ENCODE measurements around the gene TXNL4B. TPM values are rescaled to one million over a fixed set of nuclear protein-coding genes. Genes with fewer than 3 reads are reported as not detected.

TXNL4B gene
- total RNA-seq (10 to 100 TPM; 10.9 to 24.2 (median 19.4) TPM), total RNA-seq (11.3 to 49.8 (median 21.0) reads per million in 29 experiments)
- total RNA-seq (2013) = 20.0 TPM

- peak within 1 kb of the TSS; percentile 97 to 99 for H3K27ac Mint-ChIP-seq
- peaks cover 37% of the 10 kb centered on the region for H3K36me3 Mint-ChIP-seq
- ATAC-seq (replicated peaks in 1 of 4) (peak; percentile 95 to 97 (median 96)), DNase-seq (peak; percentile 76 to 96 (median 91))
- Histone ChIP-seq H3K27ac (ENCODE audit: low read length) (peak within 1 kb of the TSS; percentile 84), H3K36me3 (ENCODE audit: control insufficient read depth in 2 of 2, extremely low read depth in 1 of 2, insufficient read depth in 1 of 2, low read length in 1 of 2) (peaks cover 0 to 44% of the 10 kb centered on the region in 2 donors), H3K4me3 (ENCODE audit: control insufficient read depth in 1 of 2, extremely low read depth in 1 of 2, low read length in 1 of 2) (peak within 1 kb of the TSS; percentile 92 to 95), H3K27me3 (replicated peaks in 1 of 2; ENCODE audit: control insufficient read depth in 2 of 2, extremely low read depth in 1 of 2, insufficient read depth in 2 of 2, low read length in 1 of 2) (no peaks in the 10 kb centered on the region), H3K4me1 (ENCODE audit: control insufficient read depth in 1 of 2, extremely low read depth in 1 of 2, insufficient read depth in 2 of 2, low read length in 2 of 2) (peaks cover 25 to 26% of the 10 kb centered on the region in 2 experiments), H3K9me3 (no peaks in the 10 kb centered on the region)
- H3K4me3 Mint-ChIP-seq = peak within 1 kb of the TSS; percentile 97 to 98 (median 98)
- no peaks in the 10 kb centered on the region for H3K27me3 Mint-ChIP-seq
- WGBS (ENCODE audit: insufficient coverage) = 0% methylated on average over 36 of the region's 43 CpGs
- peaks cover 62 to 66% (median 63%) of the 10 kb centered on the region in 3 donors for H3K4me1 Mint-ChIP-seq
- CTCF ChIA-PET = interaction anchor here (0.5 to 0.8 kb wide), 3 partner anchors 87 to 571 kb away, joined by 3 to 4 read pairs (median 3); no protein-coding TSS in a partner anchor
- POLR2A ChIA-PET = interaction anchor here in 1 of 2 donors (0.9 kb wide), 1 partner anchor 610 kb away, joined by 4 read pairs; no protein-coding TSS in a partner anchor
- no peaks in the 10 kb centered on the region for H3K9me3 Mint-ChIP-seq
These were observed at the start of gene TXNL4B, which contains the start of gene DHX38 for GRCh38 chr16:72093448-72094265. Gene TXNL4B (minus strand): TSS chr16:72093620. CDS start chr16:72090749, 2,871 bp downstream. Gene DHX38 (plus strand): TSS chr16:72093847. CDS start chr16:72096158, 2,311 bp downstream.

GRCh38 chr16:72142476-72142875, 49.1 kb upstream of the TXNL4B start:
- POLR2A ChIA-PET = no interaction called here
- Mint-ChIP-seq H3K9me3 (peaks cover 0 to 4% (median 0%) of the 10 kb centered on the region in 3 donors), H3K4me1 (no peaks in the 10 kb centered on the region), H3K36me3 (no peaks in the 10 kb centered on the region), H3K4me3 (no peak overlapping the region), H3K27ac (no peak overlapping the region), H3K27me3 (peaks cover 4 to 5% of the 10 kb centered on the region in 2 donors)
- H3K4me3 ChIP-seq (ENCODE audit: control insufficient read depth in 1 of 2, extremely low read depth in 1 of 2, low read length in 1 of 2) = no peak overlapping the region
- peaks cover 0 to 3% of the 10 kb centered on the region in 2 experiments for H3K27me3 ChIP-seq (replicated peaks in 1 of 2; ENCODE audit: control insufficient read depth in 2 of 2, extremely low read depth in 1 of 2, insufficient read depth in 2 of 2, low read length in 1 of 2)
- no peak for ATAC-seq (replicated peaks in 1 of 4)
- DNase-seq = no peak
- no CpG with 5 or more reads among the region's 1 CpG for WGBS (ENCODE audit: insufficient coverage)
- CTCF ChIA-PET = interaction anchor here in 1 of 2 donors (0.7 kb wide), 1 partner anchor 195 kb away, joined by 3 read pairs; no protein-coding TSS in a partner anchor
- no peaks in the 10 kb centered on the region for H3K36me3 ChIP-seq (ENCODE audit: control insufficient read depth in 2 of 2, extremely low read depth in 1 of 2, insufficient read depth in 1 of 2, low read length in 1 of 2)
- no peaks in the 10 kb centered on the region for H3K4me1 ChIP-seq (ENCODE audit: control insufficient read depth in 1 of 2, extremely low read depth in 1 of 2, insufficient read depth in 2 of 2, low read length in 2 of 2)
- no peaks in the 10 kb centered on the region for H3K9me3 ChIP-seq
- H3K27ac ChIP-seq (ENCODE audit: low read length) = no peak overlapping the region

- peaks cover 4 to 5% of the 10 kb centered on the region in 2 donors for H3K27me3 Mint-ChIP-seq
- Histone ChIP-seq H3K4me3 (ENCODE audit: control insufficient read depth in 1 of 2, extremely low read depth in 1 of 2, low read length in 1 of 2) (no peak overlapping the region), H3K27me3 (replicated peaks in 1 of 2; ENCODE audit: control insufficient read depth in 2 of 2, extremely low read depth in 1 of 2, insufficient read depth in 2 of 2, low read length in 1 of 2) (peaks cover 0 to 8% of the 10 kb centered on the region in 2 experiments), H3K9me3 (no peaks in the 10 kb centered on the region), H3K4me1 (ENCODE audit: control insufficient read depth in 1 of 2, extremely low read depth in 1 of 2, insufficient read depth in 2 of 2, low read length in 2 of 2) (no peaks in the 10 kb centered on the region), H3K27ac (ENCODE audit: low read length) (no peak overlapping the region), H3K36me3 (ENCODE audit: control insufficient read depth in 2 of 2, extremely low read depth in 1 of 2, insufficient read depth in 1 of 2, low read length in 1 of 2) (no peaks in the 10 kb centered on the region)
- no peak for ATAC-seq (replicated peaks in 1 of 4)
- no peaks in the 10 kb centered on the region for H3K36me3 Mint-ChIP-seq
- DNase-seq = no peak
- no peaks in the 10 kb centered on the region for H3K9me3 Mint-ChIP-seq
- no peaks in the 10 kb centered on the region for H3K4me1 Mint-ChIP-seq
- POLR2A ChIA-PET = no interaction called here
- H3K4me3 Mint-ChIP-seq = no peak overlapping the region
- WGBS (ENCODE audit: insufficient coverage) = no CpG with 5 or more reads among the region's 2 CpGs
- H3K27ac Mint-ChIP-seq = no peak overlapping the region
- CTCF ChIA-PET = no interaction called here
These were observed 46.5 kb upstream of the TXNL4B start for GRCh38 chr16:72139908-72140307.

- WGBS (ENCODE audit: insufficient coverage) = 75% methylated on average over 4 of the region's 4 CpGs
These were observed 44.7 kb upstream of the TXNL4B start for GRCh38 chr16:72138064-72138572.

GRCh38 chr16:72137380-72138063, 44.1 kb upstream of the TXNL4B start:
- peaks cover 0 to 5% of the 10 kb centered on the region in 2 donors for H3K27me3 Mint-ChIP-seq
- Histone ChIP-seq H3K9me3 (no peaks in the 10 kb centered on the region), H3K36me3 (ENCODE audit: control insufficient read depth in 2 of 2, extremely low read depth in 1 of 2, insufficient read depth in 1 of 2, low read length in 1 of 2) (no peaks in the 10 kb centered on the region), H3K4me3 (ENCODE audit: control insufficient read depth in 1 of 2, extremely low read depth in 1 of 2, low read length in 1 of 2) (no peak overlapping the region), H3K27me3 (replicated peaks in 1 of 2; ENCODE audit: control insufficient read depth in 2 of 2, extremely low read depth in 1 of 2, insufficient read depth in 2 of 2, low read length in 1 of 2) (peaks cover 0 to 8% of the 10 kb centered on the region in 2 experiments), H3K27ac (ENCODE audit: low read length) (no peak overlapping the region), H3K4me1 (ENCODE audit: control insufficient read depth in 1 of 2, extremely low read depth in 1 of 2, insufficient read depth in 2 of 2, low read length in 2 of 2) (no peaks in the 10 kb centered on the region)
- DNase-seq (no peak), ATAC-seq (replicated peaks in 1 of 4) (no peak)
- WGBS (ENCODE audit: insufficient coverage) = 86% methylated on average over 13 of the region's 15 CpGs
- H3K27ac Mint-ChIP-seq = no peak overlapping the region
- no peaks in the 10 kb centered on the region for H3K9me3 Mint-ChIP-seq
- no peaks in the 10 kb centered on the region for H3K36me3 Mint-ChIP-seq
- ChIA-PET CTCF (no interaction called here), POLR2A (no interaction called here)
- no peaks in the 10 kb centered on the region for H3K4me1 Mint-ChIP-seq
- no peak overlapping the region for H3K4me3 Mint-ChIP-seq

More at GRCh38 chr16:72138064-72138572, 44.7 kb upstream of the TXNL4B start:
- Mint-ChIP-seq H3K4me3 (no peak overlapping the region), H3K27me3 (peaks cover 2 to 5% of the 10 kb centered on the region in 2 donors), H3K27ac (no peak overlapping the region), H3K9me3 (no peaks in the 10 kb centered on the region), H3K36me3 (no peaks in the 10 kb centered on the region), H3K4me1 (no peaks in the 10 kb centered on the region)
- ATAC-seq (replicated peaks in 1 of 4) = no peak
- H3K27ac ChIP-seq (ENCODE audit: low read length) = no peak overlapping the region
- POLR2A ChIA-PET = no interaction called here
- CTCF ChIA-PET = no interaction called here
- H3K27me3 ChIP-seq (replicated peaks in 1 of 2; ENCODE audit: control insufficient read depth in 2 of 2, extremely low read depth in 1 of 2, insufficient read depth in 2 of 2, low read length in 1 of 2) = peaks cover 0 to 8% of the 10 kb centered on the region in 2 experiments
- no peak overlapping the region for H3K4me3 ChIP-seq (ENCODE audit: control insufficient read depth in 1 of 2, extremely low read depth in 1 of 2, low read length in 1 of 2)
- DNase-seq = no peak
- H3K4me1 ChIP-seq (ENCODE audit: control insufficient read depth in 1 of 2, extremely low read depth in 1 of 2, insufficient read depth in 2 of 2, low read length in 2 of 2) = no peaks in the 10 kb centered on the region
- H3K36me3 ChIP-seq (ENCODE audit: control insufficient read depth in 2 of 2, extremely low read depth in 1 of 2, insufficient read depth in 1 of 2, low read length in 1 of 2) = no peaks in the 10 kb centered on the region
- no peaks in the 10 kb centered on the region for H3K9me3 ChIP-seq

GRCh38 chr16:72134507-72134906, 41.1 kb upstream of the TXNL4B start:
- Mint-ChIP-seq H3K27me3 (peaks cover 0 to 3% of the 10 kb centered on the region in 2 donors), H3K4me3 (no peak overlapping the region), H3K27ac (no peak overlapping the region), H3K9me3 (no peaks in the 10 kb centered on the region), H3K4me1 (no peaks in the 10 kb centered on the region), H3K36me3 (no peaks in the 10 kb centered on the region)
- DNase-seq (no peak), ATAC-seq (replicated peaks in 1 of 4) (no peak)
- WGBS (ENCODE audit: insufficient coverage) = no CpG with 5 or more reads among the region's 2 CpGs
- Histone ChIP-seq H3K27me3 (replicated peaks in 1 of 2; ENCODE audit: control insufficient read depth in 2 of 2, extremely low read depth in 1 of 2, insufficient read depth in 2 of 2, low read length in 1 of 2) (peaks cover 0 to 8% of the 10 kb centered on the region in 2 experiments), H3K9me3 (no peaks in the 10 kb centered on the region), H3K36me3 (ENCODE audit: control insufficient read depth in 2 of 2, extremely low read depth in 1 of 2, insufficient read depth in 1 of 2, low read length in 1 of 2) (no peaks in the 10 kb centered on the region), H3K27ac (ENCODE audit: low read length) (no peak overlapping the region), H3K4me1 (ENCODE audit: control insufficient read depth in 1 of 2, extremely low read depth in 1 of 2, insufficient read depth in 2 of 2, low read length in 2 of 2) (no peaks in the 10 kb centered on the region), H3K4me3 (ENCODE audit: control insufficient read depth in 1 of 2, extremely low read depth in 1 of 2, low read length in 1 of 2) (no peak overlapping the region)
- CTCF ChIA-PET = no interaction called here
- POLR2A ChIA-PET = no interaction called here
